Breast epithelium (tissue), 3 donors: ENCODE results near the gene ZNF83.

Source experiments
- CTCF ChIP-seq, 3 donors: fragments of 450-650 bp; IDR thresholded peaks; one replicate each; pipeline ENCODE4 v1.5.1; 2016 to 2017; ENCODE audit warnings: antibody characterized with exemption in 3 of 3, mild to moderate bottlenecking in 3 of 3, moderate library complexity in 3 of 3
- POLR2A ChIP-seq: fragments of 450-650 bp; IDR thresholded peaks from one replicate; pipeline ENCODE4 v1.6.1; 2016; ENCODE audit warnings: antibody characterized with exemption, mild to moderate bottlenecking, moderate library complexity
- POLR2AphosphoS5 ChIP-seq, 3 donors: sonication (generic); formaldehyde crosslinking; IDR thresholded peaks; one replicate each; pipeline ENCODE4 v1.6.1; 2017; ENCODE audit warnings: antibody characterized with exemption in 3 of 3

- TF ChIP-seq CTCF (IDR thresholded peaks at IDR 0.05), result no peak
- TF ChIP-seq POLR2AphosphoS5 (IDR thresholded peaks at IDR 0.05), result no peak
- no peak for TF ChIP-seq POLR2A
Measured at GRCh38 chr19:52566588-52566987, 71.6 kb downstream of the ZNF83 start.
